ENCODE data around the gene SEMA4D. TPM values are rescaled to one million over a fixed set of nuclear protein-coding genes. Genes with fewer than 3 reads are reported as not detected.

Gene SEMA4D
- total and polyA plus RNA-seq, 10 donors, result 23.0 to 193 (median 157) TPM

- intact Hi-C loops (cut with DNase I; ENCODE audit: low total_unique reads), result no loop called here
- Histone ChIP-seq H3K9me3 (no peaks in the 10 kb centered on the region), H3K4me1 (peaks cover 25 to 77% (median 60%) of the 10 kb centered on the region in 6 donors), H3K36me3 (peaks cover 0 to 59% (median 11%) of the 10 kb centered on the region in 6 donors), H3K27ac (peak within 1 kb of the TSS; percentile 96 to 100 (median 100)), H3K4me3 (peak within 1 kb of the TSS; percentile 44 to 79 (median 61)), H3K27me3 (replicated peaks in 1 of 7) (no peaks in the 10 kb centered on the region)
- peak; percentile 41 to 87 (median 79) for TF ChIP-seq CTCF (IDR thresholded peaks at IDR 0.05 in 8 of 11, conservative IDR thresholded peaks at IDR 0.05 in 3 of 11)
- TF ChIP-seq POLR2A (IDR thresholded peaks at IDR 0.05), result peak; percentile 79 to 93 (median 87)
- TF ChIP-seq POLR2AphosphoS5 (IDR thresholded peaks at IDR 0.05), result peak; percentile 99 to 100 (median 99)
- WGBS, 5 donors, result 0 to 2% (median 1%) methylated on average over 19 to 91 of the region's 91 CpGs
- DNase-seq, result peak; percentile 99
These were observed 179.5 kb downstream of the SEMA4D start, which contains the start of gene SECISBP2 for GRCh38 chr9:89318123-89319014. TSS of gene SECISBP2 (plus strand) at chr9:89318500. CDS start at chr9:89318577, 77 bp downstream.

GRCh38 chr9:89317282-89317681, 180.6 kb downstream of the SEMA4D start:
- H3K4me3 ChIP-seq, result peak overlapping the region in 1 of 8 donors; percentile 79
- DNase-seq, result no peak
- TF ChIP-seq CTCF (IDR thresholded peaks at IDR 0.05 in 8 of 11, conservative IDR thresholded peaks at IDR 0.05 in 3 of 11), result no peak
- no peaks in the 10 kb centered on the region for H3K9me3 ChIP-seq
- WGBS, 5 donors, result 75 to 88% (median 81%) methylated on average over 4 of the region's 4 CpGs
- peaks cover 0 to 57% (median 11%) of the 10 kb centered on the region in 6 donors for H3K36me3 ChIP-seq
- peak overlapping the region in 7 of 8 donors; percentile 96 to 100 (median 100) for H3K27ac ChIP-seq
- peaks cover 31 to 77% (median 65%) of the 10 kb centered on the region in 6 donors for H3K4me1 ChIP-seq
- H3K27me3 ChIP-seq (replicated peaks in 1 of 7), result no peaks in the 10 kb centered on the region
- intact Hi-C loops (cut with DNase I; ENCODE audit: low total_unique reads), result no loop called here

- Histone ChIP-seq H3K36me3 (peaks cover 0 to 40% (median 9%) of the 10 kb centered on the region in 6 donors), H3K27ac (no peak overlapping the region), H3K9me3 (no peaks in the 10 kb centered on the region), H3K4me3 (no peak overlapping the region), H3K27me3 (replicated peaks in 1 of 7) (no peaks in the 10 kb centered on the region), H3K4me1 (peaks cover 26 to 71% (median 57%) of the 10 kb centered on the region in 6 donors)
- DNase-seq, result no peak
- TF ChIP-seq POLR2AphosphoS5 (IDR thresholded peaks at IDR 0.05) (no peak), POLR2A (IDR thresholded peaks at IDR 0.05) (no peak), CTCF (IDR thresholded peaks at IDR 0.05 in 8 of 11, conservative IDR thresholded peaks at IDR 0.05 in 3 of 11) (no peak)
- intact Hi-C loops (cut with DNase I; ENCODE audit: low total_unique reads), result no loop called here
These were observed 182.4 kb downstream of the SEMA4D start for GRCh38 chr9:89315482-89315881.

GRCh38 chr9:89314955-89315354, 183.0 kb downstream of the SEMA4D start:
- DNase-seq, result no peak
- Histone ChIP-seq H3K27ac (no peak overlapping the region), H3K4me1 (peaks cover 25 to 68% (median 54%) of the 10 kb centered on the region in 6 donors), H3K36me3 (peaks cover 0 to 34% (median 9%) of the 10 kb centered on the region in 6 donors), H3K27me3 (replicated peaks in 1 of 7) (no peaks in the 10 kb centered on the region), H3K9me3 (no peaks in the 10 kb centered on the region), H3K4me3 (no peak overlapping the region)
- 85 to 96% (median 94%) methylated on average over 1 of the region's 1 CpG for WGBS, 5 donors
- intact Hi-C loops (cut with DNase I; ENCODE audit: low total_unique reads), result no loop called here
- TF ChIP-seq CTCF (IDR thresholded peaks at IDR 0.05 in 8 of 11, conservative IDR thresholded peaks at IDR 0.05 in 3 of 11) (no peak), POLR2AphosphoS5 (IDR thresholded peaks at IDR 0.05) (no peak), POLR2A (IDR thresholded peaks at IDR 0.05) (no peak)

Data from spleen (tissue), 11 donors.